LoVo (cell line): ENCODE measurements around the gene IFT122.
A peak's percentile ranks its signal among the peaks of the same experiment; 100 is the strongest.

Experiments used
- DNase-seq: peaks from one replicate; pipeline ENCODE4 v3.0.0-alpha.2; 2016; ENCODE audit warnings: low spot score

Gene IFT122

DNA sequence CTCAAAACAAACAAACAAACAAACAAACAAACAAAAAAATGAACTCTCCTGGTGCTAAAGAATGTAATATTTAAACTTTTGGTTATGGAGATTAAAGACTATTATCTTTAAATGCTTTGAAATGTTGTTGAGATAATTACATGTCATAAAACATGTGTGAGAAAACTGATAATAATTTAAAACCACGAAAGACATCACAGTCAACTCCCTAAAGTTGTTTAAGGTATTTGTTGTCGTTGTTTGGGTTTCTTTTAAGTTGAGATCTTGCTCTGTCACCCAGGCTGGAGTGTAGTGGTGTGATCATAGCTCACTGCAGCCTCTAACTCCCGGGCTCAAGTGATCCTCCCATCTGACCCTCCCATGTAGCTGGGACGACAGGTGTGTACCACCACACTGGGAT, 23.6 kb upstream of the IFT122 start:
- no peak for DNase-seq

DNA sequence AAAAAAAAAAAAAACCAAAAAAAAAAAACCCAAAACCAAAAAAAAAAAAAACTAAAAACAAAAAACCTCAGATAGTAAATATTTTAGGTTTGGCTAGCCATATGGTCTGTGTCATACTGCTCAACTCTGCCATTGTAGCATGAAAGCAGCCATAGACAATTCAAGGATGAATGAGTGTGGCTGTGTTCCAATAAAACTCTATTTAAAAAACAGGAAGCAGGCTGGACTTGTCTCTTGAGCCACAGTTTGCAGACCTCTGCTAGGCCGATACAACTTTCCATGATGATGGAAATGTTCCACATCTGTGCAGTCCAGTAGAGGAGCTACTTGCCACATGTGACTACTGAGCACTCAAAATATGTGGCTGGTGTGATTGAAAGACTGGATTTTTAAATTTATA, 22.7 kb upstream of the IFT122 start:
- no peak for DNase-seq

DNA sequence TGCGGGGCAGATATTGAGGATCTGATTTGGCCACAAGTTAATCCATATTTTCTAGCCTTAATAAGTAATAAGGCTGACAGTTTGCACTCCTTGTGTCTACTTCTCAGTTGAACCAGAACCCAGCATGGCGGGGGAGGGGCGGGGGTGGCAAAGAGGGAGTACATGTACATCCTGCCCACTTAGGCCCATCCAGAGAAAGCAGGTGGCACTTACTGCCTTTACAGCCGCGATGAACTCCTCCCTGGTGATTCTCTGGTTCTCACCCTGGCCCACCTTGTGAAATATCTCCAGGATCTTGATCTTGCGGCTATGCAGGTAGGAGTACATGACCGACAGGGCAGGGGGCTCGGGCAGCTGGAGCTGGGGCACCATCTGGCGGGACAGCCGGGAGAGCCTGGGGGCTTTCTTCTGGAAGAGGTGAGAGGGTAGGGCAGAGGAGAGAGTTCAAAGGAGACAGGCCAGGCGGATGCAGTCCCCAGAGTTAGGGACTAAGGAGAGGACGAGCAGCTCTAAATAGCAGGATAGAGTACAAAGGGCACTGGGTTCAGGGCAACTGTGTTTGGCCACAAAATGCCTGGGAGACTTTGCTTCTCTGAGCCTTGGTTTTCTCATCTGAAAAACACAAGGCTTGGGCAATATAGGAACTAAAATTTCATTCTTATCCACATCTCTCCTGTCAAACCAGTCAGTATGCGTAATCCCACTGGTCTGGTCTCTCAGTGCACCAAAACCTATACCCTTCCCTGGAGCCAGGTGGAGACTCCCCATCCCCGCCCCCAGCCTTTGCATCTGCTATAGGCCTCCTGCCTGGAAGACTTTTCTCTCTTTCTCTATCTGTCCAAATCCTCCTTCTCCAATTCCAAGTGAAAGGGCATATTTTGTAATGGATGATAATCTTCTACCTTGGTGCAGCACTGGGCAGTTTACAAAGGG, 21.7 kb upstream of the IFT122 start:
- DNase-seq: no peak

DNA sequence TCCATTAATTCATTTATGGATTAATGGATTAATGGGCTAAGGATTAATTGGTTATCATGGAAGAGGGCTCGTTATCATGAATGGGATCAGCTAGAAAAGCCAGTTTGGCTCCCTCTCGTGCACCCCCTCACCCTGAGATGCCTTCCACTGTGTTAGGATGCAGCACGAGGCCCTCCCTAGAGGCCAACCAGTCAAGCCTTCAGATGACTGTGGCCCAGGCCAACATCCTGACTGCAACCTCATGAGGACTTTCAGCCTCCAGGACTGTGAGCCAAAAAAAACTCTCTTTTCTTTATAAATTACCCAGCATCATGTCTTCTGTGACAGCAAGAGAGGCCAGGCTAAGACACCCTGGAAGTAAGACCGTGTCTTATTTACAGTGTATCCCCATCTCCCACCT, 20.5 kb upstream of the IFT122 start:
- no peak for DNase-seq

DNA sequence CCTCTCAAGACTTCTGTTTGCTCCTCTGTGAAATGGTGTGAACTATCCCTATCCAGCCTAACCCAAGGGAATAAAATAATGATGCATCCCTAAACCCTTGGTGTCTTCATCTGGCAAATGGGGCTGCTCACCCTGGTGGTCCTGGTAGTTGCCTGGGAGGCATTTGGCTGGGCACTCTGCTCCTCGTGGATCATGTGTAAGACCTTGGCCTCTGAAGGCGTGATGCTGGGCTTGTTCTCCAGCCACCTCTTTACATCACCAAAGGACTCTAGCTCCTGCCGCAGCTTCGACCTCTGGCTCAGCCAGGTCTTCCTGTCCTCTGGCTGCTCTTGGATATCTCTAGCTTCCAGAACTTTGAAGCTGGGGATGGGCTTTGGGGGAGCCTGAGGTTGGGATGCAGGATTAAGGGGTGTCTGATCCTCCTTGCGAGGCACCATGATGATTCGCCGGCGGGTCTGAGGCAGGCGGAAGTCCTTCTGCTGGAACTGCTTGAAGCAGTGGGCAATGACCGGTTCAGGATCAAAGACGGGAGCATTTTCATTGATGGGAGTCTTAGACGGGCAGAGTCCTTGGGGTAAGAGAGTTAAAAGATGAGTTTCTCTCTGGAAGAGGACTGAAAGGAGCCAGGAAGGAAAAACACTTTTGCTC, 18.7 kb upstream of the IFT122 start:
- no peak for DNase-seq

DNA sequence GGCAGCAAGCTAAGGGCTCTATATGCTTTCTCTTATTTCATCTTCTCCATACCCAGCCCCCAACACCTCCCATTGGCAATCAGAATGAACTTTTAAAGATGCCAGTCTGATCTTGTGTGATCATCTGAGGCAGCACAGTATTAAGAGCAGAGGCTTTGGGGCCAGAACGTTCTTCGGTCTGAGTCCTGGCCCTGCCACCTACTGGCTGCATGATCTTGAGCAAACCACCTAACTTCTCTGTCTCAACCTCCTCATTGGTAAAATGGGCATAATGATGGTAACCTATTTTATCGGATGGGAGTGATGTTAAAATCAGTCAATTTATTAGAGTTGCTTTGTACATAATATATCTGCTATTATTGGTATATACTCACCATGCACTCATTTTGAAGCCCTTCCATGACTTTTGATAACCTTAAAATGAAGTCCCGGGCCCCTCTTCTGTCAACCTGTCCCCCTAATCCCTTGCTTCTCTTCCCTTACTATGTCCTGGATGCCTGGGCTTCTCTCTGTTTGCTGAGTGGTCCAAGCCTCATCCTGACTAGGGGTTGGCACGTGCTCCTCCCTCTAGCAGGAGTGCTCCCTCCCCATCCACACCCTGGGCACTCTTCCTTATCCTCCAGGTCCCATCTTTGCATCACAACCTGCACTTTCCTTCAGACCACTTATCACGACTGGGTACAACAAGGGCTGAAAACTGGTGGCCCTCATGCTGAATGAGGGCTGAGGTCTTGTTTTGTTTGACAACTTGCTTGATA, 17.9 kb upstream of the IFT122 start:
- no peak for DNase-seq

DNA sequence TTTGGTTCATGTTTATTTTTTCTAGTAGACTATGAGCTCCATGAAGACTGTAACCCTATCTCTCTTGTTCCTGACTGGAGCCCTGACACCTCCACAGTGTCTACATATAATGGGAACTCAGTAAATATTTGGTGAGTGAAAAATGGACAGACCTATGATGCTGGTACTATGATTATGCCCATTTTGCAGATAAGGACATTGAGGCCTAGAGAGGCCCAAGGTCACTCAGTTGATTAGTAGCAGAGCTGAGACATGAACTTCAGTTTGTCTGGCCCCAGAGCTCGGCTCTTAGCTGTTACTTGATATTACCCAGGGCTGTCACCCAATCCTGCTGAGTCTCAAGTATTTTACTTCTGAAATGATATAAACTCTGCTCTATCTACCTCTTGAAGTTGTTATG, 17.1 kb upstream of the IFT122 start:
- DNase-seq: no peak

DNA sequence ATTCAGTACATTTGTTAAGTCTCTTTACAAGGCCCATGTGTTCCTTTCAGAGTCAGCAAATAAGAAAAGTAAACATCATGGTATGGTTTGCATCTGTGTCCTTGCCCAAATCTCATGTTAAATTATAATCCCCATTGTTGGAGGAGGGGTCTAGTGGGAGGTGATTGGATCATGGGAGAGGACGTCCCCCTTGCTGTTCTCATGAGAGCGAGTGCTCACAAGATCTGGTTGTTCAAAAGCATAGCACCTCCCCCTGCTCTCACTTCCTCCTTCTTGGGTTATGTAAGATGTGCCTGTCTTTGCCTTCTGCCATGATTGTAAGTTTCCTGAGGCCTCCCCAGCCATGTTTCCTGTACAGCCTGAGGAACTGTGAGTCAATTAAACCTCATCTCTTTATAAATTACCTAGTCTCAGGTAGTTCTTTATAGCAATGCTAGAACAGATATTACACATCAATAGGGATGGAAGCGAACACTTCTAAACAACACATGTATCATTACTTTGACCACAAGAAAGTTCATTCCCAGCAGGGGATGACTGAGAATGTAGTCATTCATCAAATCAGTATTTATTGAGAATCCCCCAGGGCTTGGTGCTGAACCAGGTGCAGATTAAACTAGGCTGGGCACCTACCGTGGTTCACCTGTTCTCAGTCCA, 15.7 kb upstream of the IFT122 start:
- no peak for DNase-seq

DNA sequence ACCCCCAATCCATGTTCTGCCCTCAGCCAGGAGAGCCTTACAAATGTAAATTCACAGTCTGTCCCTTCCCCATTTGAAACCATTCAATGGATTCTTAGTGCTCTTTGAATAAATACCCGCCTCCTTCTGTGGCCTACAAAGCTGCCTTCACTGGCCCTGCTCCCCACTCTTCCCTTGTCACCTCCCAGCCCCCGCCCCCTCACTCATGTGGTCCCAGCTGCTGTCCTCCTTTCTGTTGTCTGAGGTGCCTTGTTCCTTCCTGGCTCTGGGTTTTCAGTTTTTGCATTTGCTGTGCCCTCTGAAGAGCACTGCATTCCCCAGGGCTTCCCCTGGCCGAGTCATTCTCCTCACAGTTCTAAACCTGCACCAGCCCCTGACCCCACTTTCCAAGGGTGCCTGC, 14.8 kb upstream of the IFT122 start:
- no peak for DNase-seq

DNA sequence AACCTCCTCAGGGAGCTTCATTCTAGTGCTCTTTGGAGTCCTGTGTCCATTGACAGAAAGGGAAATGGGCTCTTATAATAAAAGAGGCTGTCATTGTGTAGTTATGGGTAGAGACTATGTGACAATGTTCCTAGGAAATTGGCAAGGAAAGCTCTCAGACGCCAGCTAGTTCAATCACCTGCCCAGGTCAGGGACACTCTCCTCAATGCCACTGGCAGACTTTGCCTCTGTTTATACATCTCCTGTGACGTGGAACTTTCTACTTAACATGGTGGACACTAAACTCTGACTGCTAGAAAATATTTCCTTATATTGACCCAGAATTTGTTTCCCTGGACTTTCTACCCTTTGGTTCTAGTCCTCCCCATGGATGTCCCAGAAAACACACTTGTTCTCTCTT, 14.4 kb upstream of the IFT122 start:
- no peak for DNase-seq

DNA sequence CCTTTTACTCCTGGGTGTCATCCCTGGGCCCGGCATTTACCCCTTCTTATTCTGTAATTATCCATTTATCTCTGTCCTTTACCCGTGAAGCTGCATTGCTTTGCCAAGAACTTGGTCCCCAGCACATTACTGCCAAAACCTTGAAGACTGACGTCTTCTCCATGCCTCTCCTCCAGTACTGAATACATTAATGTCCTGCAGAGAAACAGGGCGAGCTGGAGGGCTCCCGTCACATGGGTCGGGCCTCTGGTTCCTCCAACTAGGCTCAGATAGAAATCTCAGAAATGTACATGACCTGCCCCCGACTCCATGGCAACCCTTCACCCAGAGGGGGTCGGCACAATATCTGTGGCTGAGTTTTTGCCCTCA, 12.0 kb upstream of the IFT122 start:
- no peak for DNase-seq

DNA sequence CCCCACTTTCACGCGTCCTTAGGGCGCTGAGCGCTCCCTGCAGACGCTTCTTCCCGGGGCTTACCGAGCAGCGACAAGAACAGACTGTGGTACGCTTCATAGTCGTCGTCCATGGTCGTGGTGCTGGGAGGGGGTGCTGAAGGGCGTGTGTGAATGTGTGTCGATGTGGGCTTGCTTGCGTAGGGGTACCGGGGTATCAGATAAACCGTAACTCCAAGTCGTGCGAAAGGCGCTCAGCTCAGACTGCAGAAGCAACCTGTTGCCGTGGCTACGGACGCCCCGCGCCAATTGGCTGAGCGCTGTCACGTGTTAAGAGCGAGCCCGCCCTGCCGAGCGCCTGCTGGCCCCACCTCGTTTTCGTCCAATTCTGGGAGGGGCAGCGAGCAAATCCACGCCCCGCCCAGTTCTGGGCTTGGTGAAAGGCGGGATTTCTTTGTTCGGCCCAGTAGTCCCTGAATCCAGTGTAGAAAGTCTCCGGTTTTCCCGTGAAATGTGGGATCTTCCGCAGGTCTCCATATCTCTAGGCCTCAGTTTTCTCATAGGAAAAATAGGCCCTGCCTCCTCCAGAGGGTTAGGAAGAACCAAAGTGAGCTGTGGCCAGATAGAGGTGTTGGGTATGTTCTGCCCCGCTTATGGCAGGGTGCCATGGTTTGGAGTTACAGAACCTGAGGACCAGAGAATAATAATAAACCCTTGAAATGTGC, 11.5 kb upstream of the IFT122 start, which contains the start of gene EFCAB12:
TSS of gene EFCAB12 (minus strand) at position 261 of the 704 bp plus-strand sequence. CDS start at position 113, 148 bp downstream.
- DNase-seq: peak; percentile 89

DNA sequence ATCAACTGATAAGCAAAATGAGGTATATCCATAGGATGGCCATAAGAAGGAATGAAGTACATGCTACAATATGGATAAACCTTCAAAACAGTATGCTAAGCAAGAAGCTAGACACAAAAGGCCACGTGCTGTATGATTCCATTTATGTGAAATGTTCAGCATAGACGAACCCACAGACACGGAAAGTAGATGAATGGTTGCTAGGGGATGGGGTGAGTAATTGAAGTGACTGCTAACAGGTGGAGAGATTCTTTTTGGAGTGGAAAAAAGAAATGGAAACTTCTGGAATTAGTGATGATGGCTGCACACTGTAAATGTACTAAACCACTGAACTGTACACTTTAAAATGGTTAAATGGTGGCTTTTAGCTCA, 11.0 kb upstream of the IFT122 start:
- no peak for DNase-seq

DNA sequence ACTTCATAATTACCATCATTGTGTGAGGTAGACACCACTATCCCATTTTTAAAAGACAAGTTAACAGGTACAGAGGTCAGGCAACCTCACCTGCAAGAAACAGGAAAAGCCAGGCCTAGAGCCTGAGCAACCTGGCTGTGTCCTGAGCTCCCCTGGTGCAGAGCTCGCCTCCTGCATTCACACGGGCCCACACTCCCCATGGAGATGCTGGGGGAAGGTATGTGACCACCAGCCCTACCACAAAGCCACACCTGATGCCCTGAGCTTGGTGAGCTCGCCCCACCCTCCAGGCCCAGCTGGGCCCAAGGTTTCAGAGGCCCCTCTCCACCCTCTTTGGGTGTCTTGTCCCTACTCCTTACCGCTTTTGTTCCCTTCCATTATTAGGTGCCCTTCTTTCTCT, 10.4 kb upstream of the IFT122 start:
- no peak for DNase-seq

DNA sequence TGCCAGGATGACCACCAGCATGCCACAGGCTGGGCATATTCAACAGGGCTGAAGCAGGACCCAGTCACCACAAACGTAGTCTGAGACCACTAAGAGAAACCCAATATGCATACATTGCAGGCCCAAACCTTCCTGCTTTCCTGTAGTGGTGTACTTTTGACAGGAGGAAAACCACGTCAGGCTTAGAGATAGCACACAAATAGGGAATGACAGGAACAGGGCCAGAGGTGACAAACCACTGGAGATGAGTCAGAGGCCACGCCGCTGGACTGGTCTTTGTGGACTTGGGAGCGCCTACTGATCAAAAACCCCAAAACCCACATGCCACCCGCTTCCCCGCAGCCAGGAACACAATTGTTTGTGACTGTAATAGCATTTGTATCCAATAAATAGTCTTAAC, 8.0 kb upstream of the IFT122 start:
- DNase-seq: no peak

DNA sequence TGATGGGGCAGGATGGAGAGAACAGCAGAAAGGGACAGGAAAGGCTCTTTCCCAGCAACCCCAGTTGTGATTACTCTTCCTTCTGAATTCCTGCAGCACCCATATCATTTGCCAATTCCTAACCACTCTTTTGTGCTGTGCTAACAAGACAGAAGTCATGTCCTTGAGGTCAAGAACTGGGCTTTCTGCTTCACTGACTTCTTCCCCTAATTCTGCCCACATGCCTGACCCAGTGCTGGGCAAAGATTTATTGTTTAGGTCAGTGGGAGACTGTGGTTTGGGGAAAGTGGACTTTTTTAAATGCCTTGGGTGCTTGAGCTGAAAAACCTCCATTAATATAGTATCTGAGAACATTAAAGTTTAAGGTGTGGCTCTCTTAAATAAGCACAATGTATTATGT, 7.4 kb upstream of the IFT122 start:
- no peak for DNase-seq

DNA sequence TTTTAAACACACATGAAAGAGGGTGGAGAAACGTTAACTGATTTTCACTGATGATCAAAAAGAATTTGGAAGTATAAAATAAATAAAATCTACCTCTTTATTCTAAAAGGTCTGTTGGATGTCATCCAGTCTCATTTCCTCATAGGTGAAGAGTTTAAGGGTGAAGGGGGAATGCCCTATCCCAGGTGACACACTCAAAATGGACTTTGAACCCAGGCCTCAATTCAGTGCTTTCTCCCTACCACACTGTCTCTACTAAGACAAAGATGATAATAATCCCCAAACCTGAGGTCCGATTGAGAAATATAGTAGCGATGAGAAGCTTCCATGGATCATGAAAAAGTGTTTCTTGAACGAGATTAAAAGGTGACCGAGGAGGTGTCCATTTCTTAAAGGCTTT, 6.5 kb upstream of the IFT122 start:
- DNase-seq: peak; percentile 14

DNA sequence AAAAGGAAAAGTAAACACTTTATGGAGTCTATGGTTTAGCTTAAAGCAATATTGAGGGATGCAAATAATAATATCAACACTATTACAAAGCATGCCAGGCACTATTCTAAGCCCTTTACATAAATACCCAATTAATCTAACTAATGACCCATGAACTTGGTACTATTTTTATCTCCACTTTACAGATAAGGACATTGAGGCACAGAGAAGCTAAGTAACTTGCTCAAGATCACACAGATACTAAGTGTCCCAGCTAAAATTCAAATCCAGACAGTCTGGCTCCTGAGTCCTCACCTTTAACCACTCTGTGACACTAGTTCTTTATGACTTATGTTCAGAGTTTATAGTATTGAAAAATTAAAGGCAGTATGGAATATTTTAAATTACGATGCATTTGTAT, 5.9 kb upstream of the IFT122 start:
- DNase-seq: no peak

DNA sequence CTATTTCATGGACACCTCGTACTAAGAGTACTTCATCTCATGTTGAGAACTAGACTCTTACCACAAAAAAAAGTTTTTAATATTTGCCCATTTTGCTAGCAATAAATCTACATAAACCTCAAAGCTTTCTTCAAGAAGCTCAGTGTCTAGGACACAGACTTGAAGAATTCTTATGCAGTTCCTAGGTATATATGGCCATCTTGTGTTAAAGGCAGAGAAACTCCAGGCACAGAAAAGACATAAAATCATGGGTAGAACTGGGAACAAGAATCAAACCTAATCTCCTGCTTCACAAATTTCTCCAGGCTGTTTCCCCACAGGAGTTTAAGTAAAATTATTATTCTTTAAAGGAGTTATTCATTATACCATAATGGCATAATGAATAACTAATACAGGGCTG, 4.7 kb upstream of the IFT122 start:
- no peak for DNase-seq

DNA sequence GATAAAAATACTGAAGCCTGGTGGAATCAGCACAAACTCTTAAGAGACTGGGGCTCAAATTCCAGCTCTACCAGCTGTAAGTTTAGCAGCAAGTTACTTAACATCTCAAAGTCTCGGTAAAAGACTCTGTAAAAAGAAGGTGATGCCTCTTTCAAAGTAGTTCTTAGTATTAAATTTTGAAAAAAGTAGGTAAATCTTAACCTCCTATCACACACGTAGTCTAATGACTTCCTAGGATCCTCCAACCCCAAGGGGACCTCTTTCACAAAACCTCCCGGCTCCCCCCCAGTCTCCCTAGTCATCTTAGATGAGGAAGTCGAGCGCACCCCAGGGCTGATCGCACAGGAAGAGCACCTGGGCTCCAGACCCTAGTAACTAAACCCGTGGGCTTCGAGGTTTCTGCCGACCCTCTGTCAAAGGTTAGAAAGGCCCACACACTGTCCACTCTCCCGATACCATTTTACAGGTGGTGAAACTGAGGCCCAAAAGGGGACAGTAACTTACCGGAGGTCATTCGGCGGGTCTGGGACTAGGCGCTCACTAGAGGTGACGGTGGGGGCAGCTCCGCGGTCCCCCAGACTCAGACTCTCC, 703 bp upstream of the IFT122 start:
- peak; percentile 13 for DNase-seq

DNA sequence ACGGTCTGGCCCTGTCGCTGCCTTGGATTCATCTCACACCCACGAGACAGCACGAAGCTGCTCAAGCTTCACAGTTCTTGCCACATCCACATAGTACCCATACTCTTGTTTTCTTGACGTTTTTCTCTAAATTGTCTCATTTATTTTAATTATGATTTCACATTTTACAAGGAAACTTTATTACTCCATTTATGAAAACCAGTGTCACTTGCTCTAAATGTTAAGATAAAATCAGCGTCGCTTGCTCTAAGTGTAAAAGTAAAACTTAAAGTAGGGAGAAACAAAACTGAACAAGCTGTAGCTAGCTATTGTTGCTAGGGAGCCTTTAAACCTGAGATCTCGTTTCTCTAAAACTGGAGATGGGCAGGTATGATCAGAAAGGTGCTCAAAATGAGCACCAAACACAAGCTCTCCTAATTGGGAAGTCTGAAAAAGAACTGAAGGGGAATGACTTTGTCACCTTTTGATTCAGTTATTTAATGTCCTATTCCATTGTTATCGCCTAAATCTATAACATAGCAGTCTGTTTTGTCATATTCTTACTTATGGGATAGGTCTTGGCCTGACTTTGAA, 680 bp downstream of the IFT122 start:
- no peak for DNase-seq
